HepG2 (cell line): ENCODE results near the gene XXYLT1. TPM values are rescaled to one million over a fixed set of nuclear protein-coding genes. Genes with fewer than 3 reads are reported as not detected.

Experiments used
- ATAC-seq: fragments of 200-7000 bp; cut with Tn5 transposase; 3 replicates; pipeline ENCODE4 v1.9.1; 2020; ENCODE audit warnings: mild to moderate bottlenecking, moderate library complexity
- BruUV-seq: library from RNA; stranded (reverse); fragments of 400-500 nt; replicated peaks from 2 replicates; lab custom pipeline; 2021; lab: Mats Ljungman, UMichigan
- CTCF ChIA-PET: fragments of 300-600 bp; formaldehyde crosslinking; extraction: SDS; loops from one replicate; lab custom pipeline; 2021; ENCODE audit warnings: low total read pairs, inconsistent platforms, low intra/inter-chr PET ratio; lab: Yijun Ruan, JAX
- POLR2A ChIA-PET: fragments of 350-600 bp; sonication (Branson Sonifier 250); formaldehyde crosslinking; loops from one replicate; lab custom pipeline; 2020; ENCODE audit warnings: antibody characterized with exemption, inconsistent platforms; lab: Yijun Ruan, JAX
- DNase-seq: peaks from one replicate; pipeline ENCODE4 v3.0.0-alpha.2; 2015; ENCODE audit warnings: low spot score
- FAIRE-seq: peaks from 3 replicates; lab custom pipeline; 2011; peaks lifted over from hg19 to GRCh38; lab: Jason Lieb, UNC
- H2AFZ ChIP-seq: one replicate; pipeline ENCODE4 v1.6.1; 2011; ENCODE audit warnings: low read length, inconsistent platforms
- H3K27ac ChIP-seq: fragments of 300-600 bp; 3 replicates; pipeline ENCODE4 v1.8.0; 2011; ENCODE audit warnings: mixed run types, mild to moderate bottlenecking, mixed read lengths, low read length, inconsistent platforms; ENCODE audit not compliant: insufficient read depth; ENCODE audit errors: extremely low read length
- H3K27me3 ChIP-seq, 2 experiments: fragments of 200-600 bp in 1 of 2; 2 replicates in 1 of 2; 3 replicates in 1 of 2; pipeline versions ENCODE4 v1.6.0 to v1.8.0; 2011; ENCODE audit warnings: low read length in 2 of 2, mild to moderate bottlenecking in 2 of 2, moderate library complexity in 2 of 2, inconsistent platforms in 1 of 2; ENCODE audit not compliant: insufficient read depth in 2 of 2, control insufficient read depth in 1 of 2
- H3K36me3 ChIP-seq, 2 experiments: fragments of 200-600 bp in 1 of 2; replicated peaks in 1 of 2; 2 replicates in 1 of 2; 3 replicates in 1 of 2; pipeline versions ENCODE4 v1.5.1 to v1.8.0; 2011; ENCODE audit warnings: low read length in 2 of 2, inconsistent platforms in 1 of 2; ENCODE audit not compliant: insufficient read depth in 2 of 2, control insufficient read depth in 1 of 2
- H3K4me1 ChIP-seq: 2 replicates; pipeline ENCODE4 v1.5.1; 2012; ENCODE audit warnings: low read length, inconsistent platforms; ENCODE audit not compliant: insufficient read depth
- H3K4me2 ChIP-seq: 2 replicates; pipeline ENCODE4 v1.6.0; 2011; ENCODE audit warnings: low read depth, low read length, inconsistent platforms
- H3K4me3 ChIP-seq, 3 experiments: fragments of 200-600 bp in 1 of 3; sonication (generic), shearing (Covaris generic) in 1 of 3; replicated peaks in 1 of 3; 2 replicates each; pipeline ENCODE4 v1.5.1; 2011 to 2016; ENCODE audit warnings: low read length in 3 of 3, inconsistent platforms in 2 of 3, low read depth in 2 of 3, mild to moderate bottlenecking in 2 of 3, control low read depth in 1 of 3, mixed read lengths in 1 of 3; ENCODE audit not compliant: insufficient read depth in 1 of 3
- H3K79me2 ChIP-seq: one replicate; pipeline ENCODE4 v1.6.1; 2011; ENCODE audit warnings: low read length, inconsistent platforms; ENCODE audit not compliant: insufficient read depth
- H3K9ac ChIP-seq: 2 replicates; pipeline ENCODE4 v1.6.0; 2011; ENCODE audit warnings: mild to moderate bottlenecking, low read depth, low read length, inconsistent platforms; ENCODE audit not compliant: insufficient read depth
- H3K9me3 ChIP-seq: 2 replicates; pipeline ENCODE4 v1.5.1; 2012; ENCODE audit warnings: mild to moderate bottlenecking, low read length
- H4K20me1 ChIP-seq: 2 replicates; pipeline ENCODE4 v1.6.0; 2011; ENCODE audit warnings: inconsistent platforms, mild to moderate bottlenecking, low read length, moderate library complexity; ENCODE audit not compliant: insufficient read depth
- CCAR2 ChIP-seq: fragments of 200-400 bp; formaldehyde crosslinking; optimal IDR thresholded peaks from 2 replicates; pipeline ENCODE3; 2018; ENCODE audit warnings: low read depth, mild to moderate bottlenecking, low read length, moderate library complexity
- ZNF292 ChIP-seq: sonication (generic); formaldehyde crosslinking; IDR thresholded peaks from 2 replicates; pipeline ENCODE4 v1.8.1; 2022; ENCODE audit warnings: mild to moderate bottlenecking, low read depth, missing genetic modification reagents, borderline replicate concordance
- ZNF687 ChIP-seq: sonication (generic); formaldehyde crosslinking; IDR thresholded peaks from 2 replicates; pipeline ENCODE4 v1.5.1; 2020; ENCODE audit warnings: mild to moderate bottlenecking, missing genetic modification reagents, moderate library complexity
- ZSCAN29 ChIP-seq: sonication (generic); formaldehyde crosslinking; conservative IDR thresholded peaks from 2 replicates; pipeline ENCODE4 v1.4.0; 2020; ENCODE audit warnings: mild to moderate bottlenecking, missing genetic modification reagents
- WGBS: methylation state at CpG from one replicate; pipeline ENCODE4 v1.1.6; 2017; ENCODE audit warnings: low lambda C conversion rate; 5-methylcytosine and 5-hydroxymethylcytosine counted together
- in situ Hi-C: cut with HindIII; loops from 2 replicates; pipeline ENCODE4 v1.10.0; 2017; ENCODE audit warnings: low pct_unique_long_range_greater_than_20kb; ENCODE audit not compliant: extremely low pct_ligation_motif_present
- intact Hi-C: fragments of 100-400 bp; cut with micrococcal nuclease; formaldehyde crosslinking; loops from one replicate; pipeline ENCODE4 v1.10.0; 2022; ENCODE audit not compliant: unreplicated experiment
- polyA plus RNA-seq, 8 experiments: library from polyadenylated mRNA; depleted of rRNA in 3 of 8; stranded (reverse) in 7 of 8; unstranded in 1 of 8; fragments of >200 nt; fragmentation: Illumina TruSeq in 4 of 8; extraction: Trizol in 4 of 8; gene quantifications; 2 replicates each; pipeline versions ENCODE4 v1.2.1 to v1.2.3, GENCODE V29; 2011 to 2016; ENCODE audit warnings: low read depth in 4 of 8, missing spikeins in 1 of 8, mixed read lengths in 1 of 8; ENCODE audit not compliant: insufficient read depth in 1 of 8
- total RNA-seq, 5 experiments: library from RNA; depleted of rRNA; stranded (reverse); fragments of >200 nt; fragmentation: Illumina TruSeq; extraction: Trizol; gene quantifications; 2 replicates each; pipeline ENCODE4 v1.2.3, GENCODE V29; 2016; ENCODE audit warnings: low read depth in 1 of 5

XXYLT1 gene
- total and polyA plus RNA-seq, 2 of the 13 experiments (the other 11 are each of a cell fraction or from before 2014, with no cell fraction given) = 17.7 to 19.0 TPM

DNA sequence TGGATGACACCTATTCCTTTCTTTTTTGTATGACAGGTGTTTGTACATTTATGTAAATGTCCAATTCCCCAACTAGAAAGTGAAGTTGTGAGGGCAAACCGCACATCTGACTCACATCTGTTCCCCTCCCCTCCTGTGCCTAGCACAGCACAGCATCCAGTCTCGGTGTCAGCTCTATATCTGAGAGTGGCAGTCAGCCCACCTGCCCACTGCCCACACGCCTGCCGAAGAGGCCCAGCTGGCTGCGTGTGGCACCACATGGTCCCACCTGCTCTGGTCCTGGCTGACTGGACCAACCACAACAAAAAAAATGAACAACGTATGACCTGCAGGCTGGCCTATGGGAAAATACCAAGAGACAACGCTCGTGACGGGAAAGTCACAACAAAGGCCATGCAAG lies 62.8 kb downstream of the XXYLT1 start:
- BruUV-seq = no TSS peak
- intact Hi-C loops = no loop called here
- FAIRE-seq (no peak), DNase-seq (no peak), ATAC-seq (no peak)
- Histone ChIP-seq H3K9ac (no peak overlapping the region), H3K79me2 (peaks cover 5% of the 10 kb centered on the region), H3K4me1 (peaks cover 59% of the 10 kb centered on the region), H4K20me1 (no peaks in the 10 kb centered on the region), H3K4me2 (no peak overlapping the region), H2AFZ (no peak overlapping the region), H3K27me3 (no peaks in the 10 kb centered on the region), H3K27ac (no peak overlapping the region), H3K36me3 (no peaks in the 10 kb centered on the region), H3K4me3 (no peak overlapping the region), H3K9me3 (no peaks in the 10 kb centered on the region)
- in situ Hi-C loops = no loop called here
- WGBS = 98% methylated on average over 9 of the region's 9 CpGs
- TF ChIP-seq ZNF687 (CRISPR knock-in tag) = peak; percentile 32; the same call in 1 of the 2 replicates
- no peak for TF ChIP-seq ZSCAN29 (CRISPR knock-in tag)
- no peak for TF ChIP-seq CCAR2
- TF ChIP-seq ZNF292 (CRISPR knock-in tag) = no peak
- ChIA-PET POLR2A (interaction anchor here (1.9 kb wide), 1 partner anchor 46 kb away, joined by 4 read pairs; no protein-coding TSS in a partner anchor), CTCF (no interaction called here)
